ENCODE data around the gene FAM89A.
"Not testable (repeated sequence)": the region's sequence is repeated elsewhere in the genome, so short reads cannot be mapped to it uniquely, and the experiment has no call there.

FAM89A gene

DNA sequence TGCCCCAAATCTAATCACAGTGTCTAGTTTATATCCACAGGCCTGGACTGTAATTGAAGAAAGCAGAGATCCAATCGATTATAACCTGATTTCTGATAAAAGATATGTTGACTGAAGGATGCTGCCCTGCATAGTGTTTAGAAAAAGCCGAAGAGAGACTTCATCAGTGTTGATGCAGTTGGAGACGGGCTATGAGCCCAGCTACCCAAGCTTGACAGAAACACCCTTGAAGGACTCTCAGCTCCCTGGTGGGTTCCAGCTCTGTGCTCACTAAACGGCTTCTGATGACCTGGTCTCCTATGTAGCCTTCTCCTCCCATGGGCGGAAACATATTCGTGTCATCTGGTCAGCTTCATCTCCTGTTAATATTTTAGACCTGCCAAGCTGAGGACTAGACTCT, 10.2 kb downstream of the FAM89A start:
- DNase-seq: no peak

DNA sequence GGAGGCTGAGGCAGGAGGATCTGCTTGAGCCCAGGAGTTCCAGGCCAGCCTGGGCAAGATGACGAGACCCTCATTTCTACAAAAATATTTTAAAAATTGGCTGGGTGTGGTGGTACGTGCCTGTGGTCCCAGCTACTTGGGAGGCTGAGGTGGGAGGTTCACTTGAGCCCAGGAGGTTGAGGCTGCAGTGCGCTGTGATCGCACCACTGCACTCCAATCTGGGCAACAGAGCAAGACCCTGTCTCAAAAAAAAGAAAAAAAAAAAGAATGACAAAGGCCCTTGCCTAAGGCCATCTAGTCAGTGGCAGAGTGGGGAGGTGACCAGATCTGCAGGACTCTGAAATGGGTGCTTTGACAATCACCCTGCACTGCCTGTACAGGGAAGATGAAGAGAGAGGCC, 10.8 kb downstream of the FAM89A start:
- DNase-seq: not testable (repeated sequence)

DNA sequence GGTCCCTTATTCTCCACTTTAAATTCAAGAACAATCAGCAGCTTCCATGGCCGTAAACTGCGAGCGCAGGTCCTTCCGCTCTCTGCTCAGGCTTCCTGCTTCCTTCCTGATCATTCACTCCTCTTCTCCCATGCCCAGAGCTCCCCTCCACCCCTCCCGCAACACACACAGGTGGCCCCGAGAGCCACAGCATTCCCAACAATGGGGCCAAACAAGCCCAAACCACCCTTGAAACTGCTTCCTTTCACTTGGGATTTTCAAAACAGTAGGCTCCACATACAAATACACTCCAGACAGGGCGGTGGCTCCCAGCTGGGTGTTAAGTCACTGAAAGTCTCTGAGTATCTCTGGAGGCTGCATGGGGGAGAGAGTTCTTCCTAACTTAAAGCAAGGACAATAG, 11.4 kb downstream of the FAM89A start:
- DNase-seq: no peak

DNA sequence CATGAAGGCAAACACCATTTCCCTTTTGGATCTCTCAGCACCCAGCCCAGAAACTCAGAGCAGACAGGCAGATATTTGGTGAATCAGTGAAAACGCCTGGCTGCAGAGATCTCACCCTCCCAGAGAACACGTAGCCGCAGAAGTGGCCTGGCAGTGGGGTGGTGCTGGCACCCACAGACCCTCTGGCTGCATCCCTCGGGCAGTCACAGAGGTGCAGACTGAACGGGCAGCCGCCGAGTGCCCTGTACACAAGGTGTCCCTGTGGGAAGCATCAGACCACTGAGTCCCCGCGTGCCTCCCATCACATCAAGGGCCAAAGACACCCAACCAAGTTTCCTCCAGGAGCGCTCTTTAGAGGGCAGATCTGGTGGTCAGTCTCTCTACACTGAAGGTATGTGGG, 12.1 kb downstream of the FAM89A start:
- no peak for DNase-seq

GRCh38 chr1:231027136-231027925, 12.7 kb downstream of the FAM89A start:
- DNase-seq: no peak

GRCh38 chr1:231026576-231026975, 13.5 kb downstream of the FAM89A start:
- no peak for DNase-seq

- no peak for DNase-seq
Observed at GRCh38 chr1:231023150-231023549, 16.9 kb downstream of the FAM89A start.

DNA sequence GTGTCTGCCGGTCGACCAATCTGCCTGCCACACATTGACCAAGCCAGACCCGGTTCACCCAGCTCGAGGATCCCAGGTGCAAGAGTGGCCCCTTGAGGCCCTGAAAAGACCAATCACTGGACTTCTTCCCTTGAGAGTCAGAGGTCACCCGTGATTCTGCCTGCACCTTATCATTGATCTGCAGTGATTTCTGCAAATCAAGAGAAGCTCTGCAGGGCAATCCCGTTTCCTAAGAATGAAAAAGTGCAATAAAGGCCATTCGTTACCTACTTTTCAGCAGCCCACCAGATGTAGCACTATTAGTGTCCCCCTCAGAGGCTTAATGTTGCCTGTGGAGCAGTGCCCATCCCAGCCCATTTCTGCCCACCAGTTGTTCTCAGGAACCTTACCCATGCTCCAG, 17.5 kb downstream of the FAM89A start:
- not testable (repeated sequence) for DNase-seq

DNA sequence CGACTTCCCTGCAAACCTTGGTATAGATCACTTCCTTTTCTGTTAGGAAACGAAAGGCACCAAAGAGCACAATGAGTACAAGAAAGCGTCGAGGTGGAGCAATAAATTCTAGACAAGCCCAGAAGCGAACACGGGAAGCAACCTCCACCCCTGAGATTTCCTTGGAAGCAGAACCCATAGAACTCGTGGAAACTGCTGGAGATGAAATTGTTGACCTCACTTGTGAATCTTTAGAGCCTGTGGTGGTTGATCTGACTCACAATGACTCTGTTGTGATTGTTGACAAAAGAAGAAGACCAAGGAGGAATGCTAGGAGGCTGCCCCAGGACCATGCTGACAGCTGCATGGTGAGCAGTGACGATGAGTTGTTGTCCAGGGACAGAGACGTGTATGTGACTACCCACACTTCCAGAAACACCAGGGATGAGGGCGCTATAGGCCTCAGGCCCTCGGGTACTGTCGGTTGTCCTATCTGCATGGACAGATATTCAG, 18.5 kb downstream of the FAM89A start:
- no peak for DNase-seq

DNA sequence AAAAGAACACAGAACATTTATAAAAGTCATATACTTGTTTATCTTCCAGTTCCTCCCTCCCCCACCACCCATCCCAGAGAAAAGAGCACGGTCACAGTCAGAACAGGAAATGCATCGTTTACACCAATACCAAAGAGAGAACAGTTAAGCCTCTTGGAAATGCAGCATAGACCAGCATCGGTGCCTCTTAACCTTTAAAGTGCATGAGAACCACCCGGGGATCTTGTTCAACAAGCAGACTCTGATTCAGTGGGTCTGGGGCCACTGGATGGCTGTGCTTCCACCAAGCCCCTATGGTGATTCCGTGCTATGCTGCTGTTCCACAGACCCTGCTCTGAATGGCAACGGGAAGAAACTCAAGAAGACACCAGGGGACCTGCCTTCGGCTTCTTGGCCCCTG, 19.2 kb downstream of the FAM89A start:
- no peak for DNase-seq

- DNase-seq: no peak
Observed at GRCh38 chr1:231020139-231020601, 19.9 kb downstream of the FAM89A start.

GRCh38 chr1:231019711-231020110, 20.3 kb downstream of the FAM89A start:
- no peak for DNase-seq

- DNase-seq: no peak
Observed at GRCh38 chr1:231016966-231017365, 23.1 kb downstream of the FAM89A start.

DNA sequence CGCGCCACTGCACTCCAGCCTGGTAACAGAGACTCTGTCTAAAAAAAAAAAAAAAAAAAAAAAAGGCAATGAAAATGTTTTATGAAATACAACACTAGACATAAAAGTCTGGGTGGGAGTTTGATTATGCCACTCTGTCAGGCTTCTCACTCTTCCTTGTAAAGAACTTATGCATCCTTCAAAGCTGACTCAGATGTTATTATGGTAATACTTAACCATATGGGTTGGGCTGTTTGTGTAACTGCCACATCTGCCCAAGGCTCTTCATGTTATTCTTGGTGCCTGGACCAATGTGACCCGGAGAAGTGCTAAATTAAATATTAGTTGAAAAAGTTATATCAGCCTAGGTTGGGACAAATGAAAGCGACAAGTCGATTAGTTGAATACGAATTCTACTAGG, 23.8 kb downstream of the FAM89A start:
- DNase-seq: no peak

GRCh38 chr1:231013391-231014015, 26.6 kb downstream of the FAM89A start:
- DNase-seq: no peak

DNA sequence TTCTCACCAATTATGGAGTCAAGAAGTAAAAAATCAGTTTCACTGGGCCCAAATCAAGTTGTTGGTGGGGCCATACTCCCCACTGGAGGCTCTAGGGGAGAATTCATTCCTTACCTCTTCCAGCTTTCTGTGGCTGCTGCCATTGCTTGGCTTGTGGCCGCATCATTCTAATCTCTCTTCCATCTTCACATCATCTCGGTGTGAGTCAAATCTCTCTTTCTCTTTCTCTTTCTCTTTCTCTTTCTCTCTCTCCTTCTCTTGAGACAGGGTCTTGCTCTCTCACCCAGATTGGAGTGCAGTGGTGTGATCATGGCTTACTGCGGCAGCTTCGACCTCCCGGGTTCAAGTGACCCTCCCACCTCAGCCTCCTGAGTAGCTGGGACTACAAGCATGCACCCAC, 28.1 kb downstream of the FAM89A start:
- DNase-seq: no peak

GRCh38 chr1:231011360-231011759, 28.7 kb downstream of the FAM89A start:
- no peak for DNase-seq

- DNase-seq: not testable (repeated sequence)
Observed at GRCh38 chr1:231007535-231007934, 32.5 kb downstream of the FAM89A start.

DNA sequence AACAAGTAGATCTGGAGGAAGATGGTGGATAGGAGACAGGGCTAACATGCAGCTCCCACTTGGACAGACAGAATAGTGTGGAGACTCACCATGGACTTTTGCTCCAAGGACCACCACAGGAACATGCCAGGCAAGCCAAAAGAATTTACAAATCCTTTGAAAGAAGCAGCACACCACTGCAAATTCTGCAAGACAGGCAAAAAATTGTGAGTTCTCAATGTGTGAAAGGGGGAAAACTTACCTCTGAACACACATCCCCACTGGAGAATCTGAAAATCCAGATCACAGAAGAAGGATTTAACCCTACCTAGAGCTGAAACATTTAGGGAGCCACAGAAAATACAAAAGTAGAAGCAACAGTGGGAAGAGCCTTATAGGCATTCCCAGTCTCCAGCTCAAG, 38.2 kb downstream of the FAM89A start:
- DNase-seq: no peak

DNA sequence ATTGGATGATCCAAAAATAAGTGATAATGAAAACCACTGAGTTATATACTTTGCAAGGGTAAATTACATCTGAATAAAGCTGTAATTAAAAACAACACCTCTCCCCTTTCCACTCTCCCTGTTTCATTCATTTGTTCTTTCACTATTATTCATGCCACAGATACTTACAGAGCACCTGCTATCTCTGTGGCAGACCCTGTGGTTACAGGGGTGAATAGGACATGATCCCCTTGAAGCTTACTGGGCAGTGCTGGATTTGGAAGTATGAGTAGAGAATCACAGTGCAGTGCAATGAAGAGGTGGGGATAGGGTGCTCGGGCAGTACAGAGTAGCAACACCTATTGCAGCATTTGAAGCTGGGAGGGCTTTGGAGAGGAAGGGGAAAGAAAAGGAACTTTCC, 39.4 kb downstream of the FAM89A start:
- no peak for DNase-seq

DNA sequence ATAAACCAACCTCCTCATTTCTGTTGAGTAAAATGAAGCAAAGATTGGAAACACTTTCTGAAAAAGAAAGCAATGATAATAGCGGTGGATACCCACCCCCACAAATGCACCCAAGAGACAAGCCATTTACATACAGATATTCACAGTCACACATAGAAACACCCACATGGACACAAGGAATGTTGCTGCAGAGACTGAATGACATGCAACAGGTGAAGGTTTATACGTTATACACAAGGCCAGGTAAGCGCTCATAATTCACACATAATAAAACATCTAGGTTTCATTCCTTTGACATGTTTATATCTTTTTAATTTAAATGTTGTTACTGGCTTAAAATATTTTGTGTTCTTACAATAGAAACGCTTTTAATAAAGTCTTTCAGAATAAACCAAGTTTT, 39.9 kb downstream of the FAM89A start:
- no peak for DNase-seq

- no peak for DNase-seq
Observed at GRCh38 chr1:230994860-230995259, 45.2 kb downstream of the FAM89A start.

- DNase-seq: no peak
Observed at GRCh38 chr1:230992100-230992774, 47.8 kb downstream of the FAM89A start.

DNA sequence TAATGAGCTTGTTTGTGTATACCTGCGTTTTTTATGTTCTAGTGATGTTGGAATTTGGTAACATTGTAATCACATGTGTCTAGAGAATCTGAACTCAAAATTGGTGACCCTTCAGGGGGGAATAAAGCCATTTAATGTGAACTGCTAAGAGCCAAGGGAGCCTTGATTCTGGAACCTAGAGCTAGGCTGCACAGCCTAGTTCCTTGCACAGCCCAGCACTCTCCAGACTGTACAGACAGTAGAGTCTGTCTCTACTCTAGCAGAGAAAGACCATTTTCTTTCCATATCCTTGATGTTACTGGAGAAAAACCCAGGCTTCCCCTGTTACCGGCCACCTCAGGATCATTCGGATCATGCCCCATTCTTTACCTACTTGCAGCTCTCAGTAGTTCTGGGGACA, 52.6 kb downstream of the FAM89A start:
- no peak for DNase-seq
